Activated CD4-positive, alpha-beta T cell treated with anti-CD3 and anti-CD28 coated beads for 1 hour (primary cell): ENCODE data around the gene OPCML.

Experiments
- DNase-seq: peaks from one replicate; pipeline ENCODE4 v3.0.0-alpha.2; 2020

Gene OPCML

GRCh38 chr11:133531971-133532651 is at the start of gene OPCML:
Gene OPCML, minus strand, starts transcription at chr11:133532501.
- no peak for DNase-seq

DNA sequence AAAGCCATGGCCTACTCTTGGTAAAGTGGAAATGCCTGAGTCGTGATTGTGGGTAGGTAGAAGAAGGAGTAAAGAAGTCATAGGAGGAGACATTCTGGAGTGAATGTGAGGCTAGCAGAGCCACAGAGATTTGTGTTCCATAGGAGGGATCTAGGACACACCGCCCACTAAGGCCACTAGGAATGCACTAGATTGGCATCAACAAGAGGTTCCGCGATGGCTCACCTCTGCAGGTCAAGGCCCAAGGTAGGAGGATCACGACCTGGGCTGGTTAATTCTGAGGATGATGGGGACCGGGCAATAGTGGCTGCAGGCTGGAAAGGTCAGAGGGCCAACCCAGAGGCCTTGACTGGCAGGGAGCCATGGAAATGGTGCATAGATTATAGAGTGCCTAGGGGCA is 48.8 kb upstream of the OPCML start:
- no peak for DNase-seq

- DNase-seq: no peak
These were observed 47.1 kb upstream of the OPCML start for GRCh38 chr11:133579165-133580031.

DNA sequence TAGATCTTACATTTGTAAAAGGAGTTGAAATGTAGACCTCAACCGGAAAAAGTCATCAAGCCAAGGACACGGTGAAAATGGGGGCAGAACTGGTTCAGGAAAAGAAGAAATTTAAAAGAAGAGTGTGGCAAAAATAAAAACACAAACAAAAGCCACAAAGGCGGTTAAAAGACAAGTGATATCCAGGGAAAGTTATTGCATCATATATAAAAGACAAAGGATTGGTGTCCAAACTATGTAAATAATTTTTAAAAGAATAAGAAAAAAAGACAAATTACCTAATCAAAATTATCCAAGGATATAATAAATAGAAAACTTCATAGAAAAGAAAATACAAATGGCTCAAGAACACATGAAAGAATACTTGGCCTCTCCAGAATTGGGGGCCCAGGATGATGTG is 45.1 kb upstream of the OPCML start:
- DNase-seq: no peak

GRCh38 chr11:133576351-133576750 is 44.0 kb upstream of the OPCML start:
- no peak for DNase-seq

GRCh38 chr11:133573081-133573480 is 40.8 kb upstream of the OPCML start:
- no peak for DNase-seq

- DNase-seq: no peak
These were observed 38.1 kb upstream of the OPCML start for GRCh38 chr11:133570376-133570775.

DNA sequence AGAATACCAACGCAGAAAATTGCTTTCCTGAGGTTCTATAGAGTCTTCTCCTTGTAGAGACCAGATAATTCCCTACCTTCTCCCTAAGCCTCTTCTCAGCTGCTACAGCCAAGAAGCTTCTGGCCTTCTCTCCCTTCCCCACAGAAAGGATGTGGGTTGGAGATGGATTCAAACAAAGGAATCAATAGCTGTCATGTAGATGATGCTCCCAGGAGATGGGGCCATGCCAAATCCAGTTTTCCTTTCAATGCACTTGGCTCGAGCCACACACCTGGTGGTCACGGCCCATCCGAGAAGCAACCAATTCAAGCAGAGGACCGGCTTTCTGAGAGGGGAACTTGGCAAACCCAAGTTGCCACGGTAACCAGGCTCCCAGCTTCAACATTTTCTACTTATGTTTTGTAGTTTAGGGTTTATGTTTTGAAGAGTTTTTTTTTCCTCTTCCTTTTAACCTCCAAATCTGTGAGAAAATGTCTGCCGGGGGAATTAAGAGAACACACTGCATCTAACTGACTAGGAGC is 31.3 kb upstream of the OPCML start:
- DNase-seq: no peak

DNA sequence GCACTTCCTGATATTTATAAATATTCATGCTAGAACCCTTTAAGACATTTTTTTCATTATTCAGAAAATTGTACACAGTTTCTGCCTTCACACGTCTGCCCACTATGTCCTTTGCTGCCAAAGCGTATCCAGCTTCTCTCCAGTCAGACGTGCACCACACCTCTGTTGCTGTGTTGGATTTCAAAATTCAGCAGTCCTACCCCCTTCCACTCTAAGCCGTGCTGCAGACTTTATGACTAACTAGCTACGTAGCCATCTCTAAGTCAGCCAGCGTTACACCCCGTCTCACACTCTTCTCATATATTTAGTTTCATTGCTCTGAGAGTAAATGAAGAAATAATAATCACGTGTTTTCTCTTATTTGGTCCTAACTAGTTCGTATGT is 28.2 kb upstream of the OPCML start:
- no peak for DNase-seq

DNA sequence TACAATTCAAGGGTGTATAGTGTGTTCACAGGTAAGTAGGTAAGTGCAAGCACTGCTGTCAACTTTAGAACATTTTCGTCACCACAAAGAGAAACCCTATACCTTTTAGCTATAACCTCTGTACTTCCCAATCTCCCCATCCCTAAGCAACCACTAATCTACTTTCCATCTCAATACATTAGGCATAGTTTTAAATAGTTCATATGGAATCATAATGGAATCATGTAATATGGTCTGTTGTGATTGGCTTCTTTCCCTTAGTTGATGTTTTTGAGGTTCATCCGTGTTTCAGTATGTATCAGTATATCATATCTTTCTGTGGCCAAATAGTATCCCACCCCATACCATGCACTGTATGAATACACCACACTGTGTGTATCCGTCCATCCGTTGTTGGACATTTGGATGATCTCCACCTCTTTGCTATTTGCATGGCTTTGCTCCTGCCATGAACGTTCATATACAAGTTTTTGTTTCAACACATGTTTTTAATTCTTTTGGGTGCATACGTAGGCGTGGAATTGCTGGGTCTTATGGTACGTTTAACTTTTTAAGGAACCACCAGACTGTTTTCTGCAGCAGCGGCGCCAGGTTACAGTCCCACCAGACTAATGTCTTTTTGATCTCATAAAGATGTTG is 27.7 kb upstream of the OPCML start:
- DNase-seq: no peak

GRCh38 chr11:133559382-133559781 is 27.1 kb upstream of the OPCML start:
- DNase-seq: no peak

GRCh38 chr11:133555034-133555433 is 22.7 kb upstream of the OPCML start:
- no peak for DNase-seq

- DNase-seq: no peak
These were observed 21.8 kb upstream of the OPCML start for GRCh38 chr11:133553885-133554740.

DNA sequence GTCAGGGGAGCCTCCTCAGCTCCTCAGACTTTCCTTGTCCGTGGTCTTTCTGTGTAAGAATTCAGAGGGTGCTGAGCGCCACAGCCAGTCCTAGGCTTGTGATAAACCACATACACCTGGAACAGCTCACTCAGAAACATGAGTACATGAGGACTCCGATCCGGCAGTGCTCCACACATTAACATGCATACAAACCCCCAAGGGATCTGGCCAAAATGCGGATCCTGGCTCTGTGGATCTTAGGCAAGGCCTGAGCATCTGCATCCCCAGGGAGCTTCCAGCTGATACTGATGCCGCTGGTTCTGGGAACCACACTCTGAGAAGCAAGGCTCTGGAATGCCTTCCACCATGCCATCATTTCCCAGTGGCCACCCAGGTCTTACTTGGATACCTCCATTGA is 20.6 kb upstream of the OPCML start:
- no peak for DNase-seq

- DNase-seq: no peak
These were observed 18.8 kb upstream of the OPCML start for GRCh38 chr11:133551064-133551463.

GRCh38 chr11:133549826-133550225 is 17.5 kb upstream of the OPCML start:
- no peak for DNase-seq

DNA sequence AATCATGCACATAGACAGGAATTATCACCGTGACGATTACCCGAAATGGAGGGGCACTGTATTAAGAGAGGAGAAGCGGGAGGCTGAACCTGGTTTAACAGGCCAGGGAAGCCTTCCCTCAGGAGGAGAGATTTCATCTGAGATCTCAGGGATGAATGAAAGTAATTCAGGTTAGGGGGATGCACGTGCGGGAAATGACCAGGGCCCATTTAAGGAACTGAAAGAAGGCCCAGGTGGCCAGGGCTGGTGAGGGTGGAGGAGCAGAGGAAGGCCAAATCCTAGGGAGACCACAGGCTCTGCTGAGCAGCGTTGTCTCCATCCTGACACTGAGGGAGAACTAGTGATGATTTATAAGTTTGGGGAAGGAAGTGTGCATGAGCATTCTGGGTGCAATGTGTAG is 16.3 kb upstream of the OPCML start:
- no peak for DNase-seq

- no peak for DNase-seq
These were observed 15.7 kb upstream of the OPCML start for GRCh38 chr11:133547808-133548494.

DNA sequence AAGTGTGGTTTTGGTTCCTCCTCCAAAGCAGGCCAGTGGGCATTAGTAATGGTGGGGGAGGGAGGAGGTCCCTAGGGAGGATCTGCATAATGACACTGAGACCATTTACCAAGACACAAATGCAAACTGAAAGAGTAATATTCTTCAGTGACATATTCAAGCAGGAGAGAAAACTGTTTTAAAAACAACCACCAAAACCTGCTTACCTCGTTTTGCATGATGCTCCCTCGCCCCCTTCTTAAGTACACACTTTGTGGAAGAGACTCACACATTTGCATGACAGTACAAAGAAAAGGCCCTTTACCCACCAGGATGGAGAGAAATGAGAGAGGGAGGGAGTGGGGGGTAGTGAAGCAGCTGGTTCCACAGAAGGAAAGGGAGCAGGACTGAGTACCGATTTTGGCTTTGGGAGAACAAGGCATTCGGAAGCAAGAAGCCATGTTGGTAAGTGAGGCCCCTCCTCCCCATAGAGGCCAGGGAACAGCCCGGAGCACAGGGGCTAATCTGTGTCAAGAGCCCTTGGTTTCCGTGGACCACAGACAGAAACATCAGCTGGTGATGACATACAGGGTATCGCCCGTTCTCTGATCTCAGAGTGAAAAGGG is 13.0 kb upstream of the OPCML start:
- no peak for DNase-seq

DNA sequence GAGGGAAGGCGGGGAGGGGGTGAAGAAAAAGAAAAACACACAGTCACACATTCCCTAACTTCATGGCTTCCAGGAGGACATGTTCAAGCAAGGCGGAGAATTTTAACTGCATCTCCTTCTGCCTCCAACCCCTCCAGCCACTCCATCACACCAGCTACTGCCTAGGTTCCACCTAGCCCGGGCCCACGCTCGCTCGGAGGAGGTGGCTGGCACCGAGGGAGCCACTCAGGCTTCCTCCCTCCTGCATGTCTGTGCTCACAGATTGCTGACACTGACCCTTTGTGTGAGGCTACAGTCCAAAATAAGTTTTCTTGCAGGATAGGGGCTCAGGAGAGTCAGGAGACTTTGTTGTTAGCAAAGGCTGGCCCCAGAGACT is 9.4 kb upstream of the OPCML start:
- no peak for DNase-seq

- DNase-seq: no peak
These were observed 8.9 kb upstream of the OPCML start for GRCh38 chr11:133541021-133541719.
